NCI-H1048 (cell line): ENCODE results near the gene UQCRQ.
"Not testable (repeated sequence)": the region's sequence is repeated elsewhere in the genome, so short reads cannot be mapped to it uniquely, and the experiment has no call there.

Experiments used
- DNase-seq: peaks from one replicate; lab custom pipeline; 2025; lab: John Stamatoyannopoulos, UW

UQCRQ gene

DNA sequence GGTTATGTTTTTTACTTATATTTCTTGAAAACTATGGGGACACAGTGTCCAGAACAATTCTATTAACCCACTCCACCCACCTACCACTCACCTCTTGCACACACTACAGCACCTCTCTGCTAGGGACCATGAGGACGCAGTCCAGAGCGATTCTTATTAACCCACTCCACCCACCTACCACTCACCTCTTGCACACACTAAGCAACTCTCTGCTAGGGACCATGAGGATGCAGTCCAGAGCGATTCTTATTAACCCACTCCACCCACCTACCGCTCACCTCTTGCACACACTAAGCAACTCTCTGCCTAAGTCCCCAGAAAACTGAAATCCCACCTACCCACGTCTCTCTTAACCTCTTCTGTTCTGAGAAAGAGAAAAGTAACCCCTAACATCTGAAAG, 33.8 kb upstream of the UQCRQ start:
- DNase-seq: no peak

DNA sequence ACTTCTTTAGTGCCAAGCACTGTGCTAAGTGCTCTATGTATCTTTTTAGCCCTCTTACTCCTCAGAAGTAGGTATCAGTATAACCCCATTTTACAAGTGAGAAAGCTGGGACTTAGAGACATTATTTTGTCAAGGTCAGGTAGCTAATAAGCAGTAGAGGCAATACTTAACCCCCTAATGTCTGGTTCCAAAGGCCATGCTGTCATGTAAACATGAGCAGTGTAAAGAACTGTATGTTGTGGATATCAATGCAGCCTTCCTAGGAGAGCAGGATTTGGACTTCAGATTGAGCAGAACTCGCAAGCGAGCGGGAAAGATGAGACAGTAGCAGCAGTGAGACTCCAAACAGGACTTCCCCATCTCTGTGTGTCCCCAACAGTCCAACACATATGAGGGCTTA, 32.4 kb upstream of the UQCRQ start:
- no peak for DNase-seq

DNA sequence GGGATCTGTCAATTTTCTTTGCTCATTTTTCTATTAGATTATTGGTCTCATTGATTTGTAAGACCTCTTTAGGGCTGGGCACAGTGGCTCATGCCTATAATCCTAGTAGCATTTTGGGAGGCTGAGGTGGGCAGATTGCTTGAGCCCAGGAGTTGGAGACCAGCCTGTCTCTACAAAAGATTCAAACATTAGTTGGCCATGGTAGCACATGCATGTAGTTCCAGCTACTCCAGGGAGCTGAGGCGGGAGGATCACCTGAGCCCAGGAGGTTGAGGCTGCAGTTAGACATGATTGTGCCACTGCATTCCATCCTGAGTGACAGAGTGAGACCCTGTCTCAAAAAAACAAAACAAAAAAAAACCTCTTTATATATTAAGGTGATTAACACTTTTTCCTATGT, 29.6 kb upstream of the UQCRQ start:
- DNase-seq: no peak

DNA sequence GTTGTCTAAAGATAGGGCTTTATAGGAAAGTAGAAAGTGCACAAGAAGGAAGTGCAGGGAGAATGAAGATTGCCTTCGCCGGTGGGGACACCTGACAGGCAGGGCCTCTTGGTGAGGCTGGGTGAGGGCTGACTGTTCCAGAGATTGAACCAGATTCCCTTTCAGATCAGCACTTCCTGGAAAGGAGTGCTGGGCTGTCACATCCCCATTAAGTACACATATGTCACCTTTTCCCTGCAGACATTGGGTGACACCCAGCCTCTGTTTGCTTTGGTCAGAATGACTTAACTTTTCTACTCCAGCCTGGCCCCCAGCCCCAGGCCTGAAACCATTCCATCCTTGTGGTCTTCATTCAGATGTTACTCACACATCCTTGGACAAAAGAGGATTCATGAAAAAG, 28.6 kb upstream of the UQCRQ start:
- DNase-seq: no peak

DNA sequence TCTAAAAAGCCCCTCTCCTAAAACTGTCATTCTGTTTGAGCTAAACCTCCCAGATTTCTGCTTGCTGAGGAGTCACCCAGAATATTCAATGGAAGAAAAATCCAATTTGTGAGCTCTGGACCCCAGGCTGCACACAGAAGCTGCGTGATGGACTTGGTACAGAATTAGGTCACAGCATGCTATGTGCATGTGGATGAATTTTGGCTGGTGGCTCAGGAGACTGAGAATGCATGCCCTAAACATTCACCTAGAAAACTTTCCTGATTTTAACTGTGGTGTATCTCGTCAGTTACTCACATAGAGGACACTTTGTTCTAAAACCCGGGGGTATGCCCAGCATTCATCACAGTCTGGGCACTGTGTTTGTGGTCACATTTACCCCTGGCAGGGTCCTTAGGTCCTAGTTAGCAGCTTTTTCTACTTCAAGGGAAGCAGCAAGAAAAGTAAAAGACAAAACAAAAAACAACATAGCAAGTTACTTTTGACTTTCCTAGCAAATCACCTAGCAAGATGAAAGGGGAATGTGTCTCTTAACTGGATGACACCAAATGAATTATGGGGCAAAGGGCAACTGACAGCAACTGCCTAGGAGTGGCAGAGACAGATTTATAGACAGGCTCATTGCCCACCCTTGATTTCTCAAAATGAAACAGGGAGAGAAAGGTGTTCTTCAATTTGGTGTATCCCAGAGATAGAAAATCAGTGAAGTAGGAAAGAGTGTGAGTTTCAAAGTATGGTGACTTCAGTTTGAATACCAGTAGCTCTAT, 27.7 kb upstream of the UQCRQ start:
- no peak for DNase-seq

DNA sequence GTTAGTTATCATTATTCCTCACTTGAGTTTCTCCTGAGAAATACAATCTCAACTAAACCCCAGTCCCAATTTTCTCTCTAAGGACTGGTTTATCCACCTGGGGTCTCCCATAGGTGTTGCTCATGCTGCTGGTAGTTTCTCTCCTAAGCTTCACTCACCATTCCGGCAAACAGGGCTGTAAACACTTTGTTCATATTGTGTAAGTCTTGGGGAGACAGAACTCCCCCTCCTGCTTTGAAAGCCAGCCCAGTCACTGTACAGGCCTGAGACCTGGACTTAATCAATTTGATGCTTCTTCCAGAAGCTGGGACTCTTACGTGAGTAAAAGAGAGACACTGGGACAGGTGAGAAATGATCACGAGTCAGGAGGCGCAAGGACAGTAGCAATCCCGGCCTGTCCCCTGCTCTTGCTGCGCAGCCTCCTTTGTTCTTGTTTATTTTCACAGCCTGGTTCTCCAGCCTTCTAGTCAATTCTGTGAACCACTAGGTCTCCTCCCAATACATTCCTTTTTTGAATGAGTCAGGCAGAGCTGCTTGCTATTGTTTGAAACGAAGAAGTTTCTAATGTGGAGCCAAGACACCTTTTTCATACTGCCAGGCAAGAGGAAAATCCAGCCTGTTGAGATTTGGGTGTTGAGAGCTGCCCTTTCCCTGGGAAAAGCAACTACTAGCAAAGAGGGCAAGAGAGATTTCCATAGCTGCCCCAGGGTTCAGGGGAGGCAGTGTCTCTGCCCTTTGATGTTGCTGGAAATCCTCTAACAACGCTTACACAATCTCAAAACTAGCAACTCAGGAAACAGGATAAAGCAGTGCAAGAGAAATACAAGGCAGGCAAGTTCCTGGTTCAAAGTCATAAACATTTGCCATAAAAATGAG, 26.8 kb upstream of the UQCRQ start:
- DNase-seq: no peak

DNA sequence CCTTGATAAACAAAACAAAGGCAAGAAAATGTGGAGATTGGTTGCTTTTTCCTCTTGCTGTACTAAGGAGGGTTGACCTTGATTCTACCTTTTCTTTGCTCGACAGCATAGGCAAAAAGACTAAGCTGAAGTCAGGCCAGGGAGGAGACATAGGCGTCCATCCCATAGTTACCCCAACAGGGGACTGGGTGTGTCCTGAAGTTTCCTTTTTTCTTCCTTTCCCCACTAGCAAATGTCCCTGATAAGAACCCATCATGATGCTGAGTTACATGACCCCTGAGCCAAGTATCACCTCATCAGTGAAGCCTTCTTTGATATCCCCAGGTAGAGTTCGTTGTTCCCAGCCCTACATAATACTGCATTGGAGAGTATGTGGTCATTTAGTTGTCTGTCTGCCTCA, 26.1 kb upstream of the UQCRQ start:
- no peak for DNase-seq

DNA sequence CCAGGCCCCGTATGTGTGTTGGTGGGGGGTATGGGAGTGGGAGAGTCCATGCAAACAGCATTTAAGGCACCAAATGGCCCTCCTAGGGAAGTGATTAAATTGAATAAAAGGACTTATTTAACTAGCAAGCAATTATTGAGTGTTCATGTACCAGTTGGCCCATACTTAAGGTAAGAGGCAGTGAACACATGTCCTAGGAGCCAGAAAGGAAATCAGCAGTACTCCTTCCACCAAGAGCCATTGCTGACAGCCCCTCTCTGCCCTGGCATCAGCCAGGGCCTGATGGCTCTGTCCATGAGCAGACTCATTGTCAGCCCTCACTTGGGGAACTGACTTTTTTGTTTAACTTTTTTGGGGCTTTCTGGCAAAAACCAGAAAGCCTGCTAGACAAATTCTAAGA, 25.5 kb upstream of the UQCRQ start:
- no peak for DNase-seq

DNA sequence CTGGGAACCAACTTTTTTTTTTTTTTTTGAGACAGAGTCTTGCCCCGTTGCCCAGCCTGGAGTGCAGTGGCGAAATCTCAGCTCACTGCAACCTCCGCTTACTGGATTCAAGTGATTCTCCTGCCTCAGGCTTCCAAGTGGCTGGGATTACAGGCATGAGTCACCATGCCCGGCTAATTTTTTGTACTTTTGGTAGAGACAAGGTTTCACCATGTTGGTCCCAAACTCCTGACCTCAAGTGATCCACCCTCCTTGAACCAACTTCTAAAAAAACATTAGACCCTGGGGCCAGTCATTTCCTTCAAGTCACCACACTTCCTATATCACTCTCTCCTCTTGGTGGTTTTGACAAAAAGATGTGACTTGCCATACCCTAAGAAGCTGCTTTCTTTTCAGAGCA, 25.1 kb upstream of the UQCRQ start:
- no peak for DNase-seq

DNA sequence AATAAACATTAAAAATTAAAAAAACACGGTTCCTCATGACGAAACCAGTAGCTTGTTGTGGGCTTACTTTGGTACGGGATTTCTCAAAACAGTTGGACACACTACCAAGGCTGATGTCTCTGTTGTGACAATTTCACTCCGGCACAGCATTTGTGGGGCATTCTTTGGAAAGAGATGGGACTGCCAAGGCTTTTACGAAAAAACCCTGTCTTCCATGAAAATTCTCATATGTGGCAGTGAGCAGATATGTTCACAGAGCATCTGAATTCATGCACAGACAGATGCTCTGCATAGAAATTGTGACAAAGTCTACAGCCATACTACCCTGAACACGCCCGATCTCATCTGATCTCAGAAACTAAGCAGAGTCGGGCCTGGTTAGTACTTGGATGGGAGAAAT, 18.2 kb upstream of the UQCRQ start:
- no peak for DNase-seq

DNA sequence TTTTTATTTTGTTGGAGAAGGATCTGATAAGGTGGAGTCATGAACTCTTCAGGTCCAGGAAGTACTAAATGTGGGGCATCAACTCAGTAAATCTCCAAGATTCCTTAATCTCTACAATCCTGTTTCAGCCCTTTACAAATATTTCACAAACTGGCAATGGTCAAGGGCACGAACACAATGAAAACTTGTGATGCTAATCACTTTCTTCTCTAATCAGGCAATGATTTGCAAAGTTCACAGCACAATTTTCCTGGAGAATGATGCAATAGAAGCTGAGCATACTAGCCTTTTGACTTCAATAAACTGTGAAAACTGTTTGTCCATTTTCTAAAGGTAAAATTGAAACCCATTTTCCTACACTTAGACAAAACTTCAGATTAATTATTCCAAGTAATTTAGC, 17.1 kb upstream of the UQCRQ start:
- DNase-seq: no peak

DNA sequence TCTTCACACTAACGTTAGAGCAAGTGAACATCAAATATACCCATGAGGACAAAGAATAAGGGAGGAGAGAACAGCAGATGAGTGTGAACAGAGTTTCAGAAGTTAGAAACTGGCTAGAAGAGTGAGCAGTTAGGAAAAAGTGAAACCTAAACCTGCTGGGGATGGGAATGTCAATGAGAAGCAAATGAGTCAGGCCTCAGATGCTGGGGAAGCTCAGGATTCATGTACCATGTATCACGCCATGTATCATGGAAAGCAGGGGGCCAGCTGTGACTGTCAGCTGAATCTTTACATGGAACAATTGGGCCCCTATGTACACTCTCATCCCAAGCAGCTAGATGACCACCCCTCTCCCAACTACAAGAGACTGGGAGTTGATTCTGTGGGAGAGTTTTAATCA, 16.4 kb upstream of the UQCRQ start:
- DNase-seq: no peak

DNA sequence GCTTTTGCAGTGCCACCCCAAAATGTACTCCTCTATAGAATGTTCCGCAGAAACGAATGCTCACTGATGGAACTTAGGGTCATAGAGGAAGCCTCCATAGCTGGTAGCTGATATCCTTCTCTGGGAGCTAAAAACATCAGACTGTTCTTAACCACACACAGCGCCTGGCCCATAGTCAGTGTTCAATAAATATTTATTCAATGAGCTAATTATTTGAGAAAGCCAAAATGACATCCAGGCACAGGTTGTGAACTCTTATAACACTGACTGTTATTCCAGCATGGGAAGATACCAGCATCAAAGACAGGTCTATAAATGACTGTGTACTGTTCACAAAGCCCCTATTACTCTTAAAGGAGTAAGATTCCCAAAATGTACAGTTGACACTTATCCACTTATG, 13.1 kb upstream of the UQCRQ start:
- no peak for DNase-seq

DNA sequence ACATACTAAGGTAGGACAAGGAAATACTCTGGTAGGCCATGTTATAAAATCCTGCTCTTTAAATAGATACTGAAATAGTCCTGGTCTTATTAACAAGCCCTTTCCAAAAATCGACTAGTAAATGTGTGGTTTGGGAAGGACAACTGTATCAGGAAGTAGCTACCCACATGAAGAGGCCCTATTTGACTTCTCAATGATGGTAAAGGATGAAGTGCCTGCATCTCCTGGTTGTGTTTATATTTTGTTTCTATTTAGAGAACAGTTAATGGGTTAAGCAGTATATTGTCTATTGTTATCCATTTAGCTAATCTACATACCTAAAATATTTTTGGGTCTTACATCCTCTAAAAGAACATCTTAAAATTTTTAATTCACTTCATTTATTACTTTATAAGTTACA, 12.7 kb upstream of the UQCRQ start:
- no peak for DNase-seq

DNA sequence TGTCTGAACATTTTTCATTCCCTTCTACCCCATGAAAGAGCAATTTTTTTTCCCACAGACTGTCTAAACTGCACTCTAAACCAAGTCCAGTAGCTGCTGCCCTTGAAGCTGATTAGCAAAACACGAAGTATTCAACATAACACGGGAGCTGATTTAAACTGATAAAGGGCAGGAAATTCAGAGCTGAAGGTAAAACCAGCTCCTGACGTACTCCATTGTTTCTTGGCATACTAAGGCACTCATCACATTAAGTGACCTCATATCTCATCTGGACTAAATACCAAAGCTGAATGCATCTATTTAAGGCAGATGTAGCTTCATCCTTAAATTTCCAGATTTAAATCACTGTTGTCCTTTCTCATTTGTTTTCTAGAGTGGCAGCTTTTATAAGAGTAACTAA, 12.1 kb upstream of the UQCRQ start:
- DNase-seq: no peak

DNA sequence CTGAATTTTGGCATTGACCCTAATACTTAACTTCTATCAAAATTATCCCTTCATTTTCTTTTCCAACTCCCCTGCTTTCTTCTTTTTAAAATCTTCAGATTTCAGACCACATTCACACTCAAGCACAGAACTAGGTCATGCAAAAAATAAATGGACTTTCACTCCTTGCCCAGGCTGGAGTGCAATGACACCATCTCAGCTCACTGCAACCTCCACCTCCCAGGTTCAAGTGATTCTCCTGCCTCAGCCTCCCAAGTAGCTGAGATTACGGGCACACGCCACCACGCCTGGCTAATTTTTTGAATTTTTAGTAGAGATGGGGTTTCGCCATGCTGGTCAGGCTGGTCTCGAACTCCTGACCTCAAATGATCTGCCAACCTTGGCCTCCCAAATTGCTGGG, 11.4 kb upstream of the UQCRQ start:
- not testable (repeated sequence) for DNase-seq

DNA sequence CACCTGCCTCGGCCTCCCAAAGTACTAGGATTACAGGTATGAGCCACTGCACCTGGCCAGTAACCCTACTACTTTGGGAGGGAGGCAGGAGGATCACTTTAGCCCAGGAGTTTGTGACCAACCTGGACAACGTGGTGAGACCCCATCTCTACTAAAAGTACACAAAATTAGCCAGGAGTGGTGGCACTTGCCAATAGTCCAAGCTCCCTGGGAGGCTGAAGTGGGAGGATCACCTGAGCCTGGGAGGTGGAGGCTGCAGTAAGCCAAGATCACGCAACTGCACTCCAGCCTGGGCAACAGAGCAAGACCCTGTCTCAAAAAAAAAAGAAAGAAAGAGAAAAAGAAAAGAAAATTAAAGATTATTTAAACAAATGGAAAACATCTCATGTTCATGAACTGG, 10.4 kb upstream of the UQCRQ start:
- no peak for DNase-seq

DNA sequence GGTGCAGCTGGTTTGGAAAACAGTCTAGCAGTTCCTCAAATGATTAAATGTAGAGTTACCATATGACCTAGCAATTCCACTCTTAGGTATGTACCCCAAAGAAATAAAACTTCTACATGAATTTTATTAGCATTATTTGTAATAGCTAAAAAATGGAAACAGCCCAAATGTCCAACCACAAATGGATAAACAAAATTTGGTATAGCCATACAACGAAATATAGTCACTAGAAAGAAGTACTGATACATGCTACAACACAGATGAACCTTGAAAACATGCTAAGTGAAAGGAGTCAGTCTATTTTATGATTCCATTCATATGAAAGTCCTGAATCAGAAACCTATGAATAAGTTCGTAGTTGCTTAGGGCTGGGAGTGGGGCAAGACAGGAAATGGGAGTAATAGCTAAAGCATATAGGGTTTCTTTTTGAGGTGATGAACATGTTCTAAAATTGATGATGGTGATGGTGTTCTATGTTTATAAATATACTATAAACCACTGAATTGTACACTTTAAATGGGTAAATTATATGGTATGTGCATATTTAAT, 6.5 kb upstream of the UQCRQ start:
- DNase-seq: no peak

DNA sequence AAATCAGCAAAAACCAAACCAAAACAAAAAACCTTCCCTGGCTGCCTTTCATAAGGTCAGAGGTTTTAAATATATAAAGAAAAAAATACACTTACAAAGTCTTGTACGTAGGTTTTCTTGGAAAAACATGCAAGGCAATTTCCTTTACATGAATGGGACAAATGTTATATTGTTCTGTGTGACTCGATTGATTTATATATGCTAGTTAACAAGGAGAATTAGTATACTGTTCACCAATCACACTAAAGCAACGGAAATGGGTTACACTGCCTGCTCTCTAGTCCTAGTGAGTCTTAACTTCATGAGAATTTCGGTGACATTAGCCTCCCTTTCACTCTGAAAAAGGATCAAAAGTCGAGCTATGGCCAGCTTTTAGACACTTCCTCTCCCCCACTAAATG, 5.7 kb upstream of the UQCRQ start:
- no peak for DNase-seq

DNA sequence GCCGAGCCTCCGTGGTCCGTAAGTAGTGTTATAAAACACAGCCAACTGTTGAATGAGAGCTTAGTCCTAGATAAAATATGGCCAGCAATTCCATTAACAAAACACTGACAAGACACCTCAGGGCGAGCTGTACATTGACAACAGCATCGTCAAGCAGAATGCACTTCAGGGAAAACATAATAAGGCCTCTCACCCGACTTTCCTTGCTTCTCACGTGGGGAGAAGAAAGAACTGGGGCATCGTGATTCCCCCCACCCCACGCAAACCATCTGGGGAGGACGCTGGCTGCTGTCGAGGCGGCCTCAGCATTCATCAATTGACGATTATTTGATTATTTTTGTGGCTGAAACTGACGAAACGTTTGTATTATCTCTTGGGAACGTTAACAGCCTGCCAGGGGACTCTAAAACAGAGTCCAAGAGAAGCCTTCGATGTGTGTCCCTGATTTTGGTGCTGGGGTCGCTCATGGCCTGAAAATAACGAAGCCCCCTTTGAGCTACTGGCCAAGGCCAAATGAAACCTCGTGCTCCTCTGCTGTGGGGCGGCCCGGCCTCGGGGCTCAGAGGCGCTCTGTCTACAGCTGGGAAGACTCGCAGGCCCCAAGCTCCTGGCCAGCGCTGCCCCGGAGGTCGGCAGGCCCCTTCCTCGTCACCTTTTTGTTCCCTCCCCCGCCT, 637 bp upstream of the UQCRQ start:
- no peak for DNase-seq

DNA sequence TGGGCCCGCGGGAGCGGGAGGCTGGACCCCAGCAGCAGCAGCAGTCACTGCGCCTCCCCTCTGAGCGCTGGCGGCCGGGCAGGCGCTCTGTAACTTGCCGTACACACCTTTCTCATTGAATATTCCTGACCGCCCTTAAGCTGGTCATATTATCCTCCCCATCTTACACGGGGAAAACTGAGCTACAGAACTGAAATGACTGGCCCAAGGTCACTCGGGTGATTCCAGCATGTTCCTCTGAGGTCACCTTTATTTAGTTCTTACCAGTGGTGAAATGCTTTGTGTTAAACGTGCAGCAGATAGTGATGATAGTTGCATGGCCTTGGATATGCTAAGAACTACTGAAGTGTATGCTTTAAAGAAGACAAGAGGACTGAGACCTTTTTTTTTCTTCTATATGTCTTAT, 607 bp downstream of the UQCRQ start:
- DNase-seq: no peak

DNA sequence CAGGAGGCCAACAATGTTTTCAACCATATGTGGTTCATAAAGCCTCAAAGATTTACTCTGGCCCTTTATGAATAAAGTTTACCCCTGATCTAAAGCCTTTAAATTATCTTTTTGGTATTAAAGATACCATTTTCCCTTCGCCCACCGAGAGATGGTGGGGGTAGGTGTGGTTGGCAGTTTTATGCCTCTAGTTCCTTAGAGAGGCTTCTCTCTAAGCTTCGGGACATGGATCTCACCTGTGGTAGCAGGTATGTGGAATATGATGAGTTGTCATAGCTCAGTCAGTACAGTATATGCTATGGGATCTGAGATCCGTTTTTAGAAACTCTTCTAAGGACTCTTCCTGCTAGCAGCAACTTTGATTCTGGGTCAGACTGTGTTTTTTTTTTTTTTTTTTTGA, 2.3 kb downstream of the UQCRQ start:
- DNase-seq: no peak

DNA sequence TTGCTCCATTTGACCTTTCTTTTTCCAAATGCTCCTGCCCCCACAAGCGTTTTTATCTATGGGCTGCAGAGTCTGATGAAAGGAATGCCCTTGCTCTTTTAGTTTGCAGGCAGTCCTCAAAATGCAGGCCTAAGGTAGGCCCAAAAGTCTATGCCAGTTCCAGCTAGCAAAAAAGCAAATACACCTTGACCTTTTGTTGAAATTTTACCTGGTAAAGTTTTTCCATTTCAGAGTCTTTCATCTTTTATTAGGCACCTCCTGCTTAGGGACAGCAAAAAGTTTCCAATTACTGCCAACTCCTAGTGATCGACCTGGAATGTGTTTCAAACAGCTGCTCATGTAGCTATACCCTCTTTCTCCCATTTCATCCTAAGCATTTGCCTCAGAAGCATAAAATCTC, 4.4 kb downstream of the UQCRQ start:
- DNase-seq: no peak
